Smooth muscle cell (in vitro differentiated cells): ENCODE results near the gene HACL1. TPM values are rescaled to one million over a fixed set of nuclear protein-coding genes. Genes with fewer than 3 reads are reported as not detected.

Experiments used
- DNase-seq: peaks from one replicate; lab custom pipeline; 2025; ENCODE audit not compliant: unreplicated experiment; lab: John Stamatoyannopoulos, UW
- H2AFZ ChIP-seq: fragments of 200-600 bp; sonication (generic); 2 replicates; pipeline ENCODE4 v1.6.0; 2016; ENCODE audit warnings: antibody characterized with exemption, low read depth, mild to moderate bottlenecking
- H3F3A ChIP-seq: fragments of 200-600 bp; sonication (generic); 2 replicates; pipeline ENCODE4 v1.6.0; 2017; ENCODE audit warnings: antibody characterized with exemption, low read depth
- H3K27ac ChIP-seq: fragments of 200-600 bp; sonication (generic); 2 replicates; pipeline ENCODE4 v1.5.1; 2016; ENCODE audit warnings: low read depth, mild to moderate bottlenecking
- H3K27me3 ChIP-seq: fragments of 200-600 bp; sonication (generic); 2 replicates; pipeline ENCODE4 v1.6.1; 2016; ENCODE audit warnings: low read depth, mild to moderate bottlenecking
- H3K36me3 ChIP-seq: fragments of 200-600 bp; sonication (generic); 2 replicates; pipeline ENCODE4 v1.5.1; 2016; ENCODE audit warnings: low read depth
- H3K4me1 ChIP-seq: fragments of 200-600 bp; sonication (generic); 2 replicates; pipeline ENCODE4 v1.5.1; 2016; ENCODE audit warnings: low read depth
- H3K4me2 ChIP-seq: fragments of 200-600 bp; sonication (generic); 2 replicates; pipeline ENCODE4 v1.6.0; 2016; ENCODE audit warnings: mild to moderate bottlenecking
- H3K4me3 ChIP-seq: fragments of 200-600 bp; sonication (generic); 2 replicates; pipeline ENCODE4 v1.5.1; 2016; ENCODE audit warnings: mild to moderate bottlenecking
- H3K79me2 ChIP-seq: fragments of 200-600 bp; sonication (generic); 2 replicates; pipeline ENCODE4 v1.6.0; 2016; ENCODE audit warnings: low read depth, mild to moderate bottlenecking
- H3K9ac ChIP-seq: fragments of 200-600 bp; sonication (generic); 2 replicates; pipeline ENCODE4 v1.6.0; 2016; ENCODE audit warnings: low read depth
- H3K9me3 ChIP-seq: fragments of 200-600 bp; sonication (generic); replicated peaks from 2 replicates; pipeline ENCODE4 v1.5.1; 2016; ENCODE audit warnings: low read depth
- H4K20me1 ChIP-seq: fragments of 200-600 bp; sonication (generic); 2 replicates; pipeline ENCODE4 v1.6.0; 2016; ENCODE audit warnings: low read depth
- CTCF ChIP-seq: fragments of 200-600 bp; sonication (generic); IDR thresholded peaks from 2 replicates; pipeline ENCODE4 v1.5.1; 2017; ENCODE audit warnings: borderline replicate concordance, mild to moderate bottlenecking, antibody characterized with exemption; ENCODE audit not compliant: insufficient read depth, poor library complexity, severe bottlenecking
- WGBS: methylation state at CpG from one replicate; pipeline ENCODE4 v1.1.7; 2016; ENCODE audit warnings: low lambda C conversion rate; 5-methylcytosine and 5-hydroxymethylcytosine counted together
- polyA plus RNA-seq: library from polyadenylated mRNA; unstranded; fragments of >200 nt; fragmentation: Nextera tagmentation; extraction: Ambion mirVana; gene quantifications from 2 replicates; pipeline ENCODE4 v1.2.1, GENCODE V29; 2016
- total RNA-seq: library from RNA; depleted of rRNA; stranded (reverse); fragments of >200 nt; gene quantifications from 2 replicates; pipeline ENCODE4 v1.2.3, GENCODE V29; 2014

Gene HACL1
- total and polyA plus RNA-seq, 2 experiments from 2014 or later, result 11.8 to 13.0 TPM

- no peak overlapping the region for H3K4me2 ChIP-seq
- H3K27ac ChIP-seq, result no peak overlapping the region
- H3K9me3 ChIP-seq, result no peaks in the 10 kb centered on the region
- peaks cover 1% of the 10 kb centered on the region for H3K36me3 ChIP-seq
- no peak for DNase-seq
- WGBS, result 7% methylated on average over 3 of the region's 3 CpGs
- H3K79me2 ChIP-seq, result no peaks in the 10 kb centered on the region
- no peaks in the 10 kb centered on the region for H3F3A ChIP-seq
- H3K4me1 ChIP-seq, result peaks cover 8% of the 10 kb centered on the region
- H2AFZ ChIP-seq, result no peak overlapping the region
- no peak overlapping the region for H3K9ac ChIP-seq
- H3K27me3 ChIP-seq, result no peaks in the 10 kb centered on the region
- no peaks in the 10 kb centered on the region for H4K20me1 ChIP-seq
- no peak overlapping the region for H3K4me3 ChIP-seq
- TF ChIP-seq CTCF, result peak; percentile 54
These were observed 43.8 kb downstream of the HACL1 start for GRCh38 chr3:15557511-15557946.

- Histone ChIP-seq H3K9me3 (no peaks in the 10 kb centered on the region), H3K4me2 (no peak overlapping the region)
- 95% methylated on average over 2 of the region's 2 CpGs for WGBS
These were observed 44.9 kb downstream of the HACL1 start for GRCh38 chr3:15556512-15556911.

GRCh38 chr3:15553749-15554148 is 47.6 kb downstream of the HACL1 start:
- no peak overlapping the region for H3K4me2 ChIP-seq
- H2AFZ ChIP-seq, result no peak overlapping the region
- no peaks in the 10 kb centered on the region for H3F3A ChIP-seq
- H3K4me3 ChIP-seq, result no peak overlapping the region
- WGBS, result 95% methylated on average over 3 of the region's 3 CpGs
- H3K9me3 ChIP-seq, result no peaks in the 10 kb centered on the region
- no peaks in the 10 kb centered on the region for H3K27me3 ChIP-seq
- H3K36me3 ChIP-seq, result no peaks in the 10 kb centered on the region
- H3K79me2 ChIP-seq, result no peaks in the 10 kb centered on the region
- no peak for DNase-seq
- H3K4me1 ChIP-seq, result no peaks in the 10 kb centered on the region
- H4K20me1 ChIP-seq, result no peaks in the 10 kb centered on the region
- no peak for TF ChIP-seq CTCF
- no peak overlapping the region for H3K27ac ChIP-seq
- H3K9ac ChIP-seq, result no peak overlapping the region

More at GRCh38 chr3:15556512-15556911, 44.9 kb downstream of the HACL1 start:
- no peak overlapping the region for H3K27ac ChIP-seq
- no peaks in the 10 kb centered on the region for H4K20me1 ChIP-seq
- H3K36me3 ChIP-seq, result no peaks in the 10 kb centered on the region
- TF ChIP-seq CTCF, result no peak
- no peak for DNase-seq
- H3F3A ChIP-seq, result no peaks in the 10 kb centered on the region
- H3K79me2 ChIP-seq, result no peaks in the 10 kb centered on the region
- H2AFZ ChIP-seq, result no peak overlapping the region
- H3K4me3 ChIP-seq, result no peak overlapping the region
- H3K4me1 ChIP-seq, result peaks cover 8% of the 10 kb centered on the region
- no peak overlapping the region for H3K9ac ChIP-seq
- H3K27me3 ChIP-seq, result no peaks in the 10 kb centered on the region

GRCh38 chr3:15551902-15552301 is 49.5 kb downstream of the HACL1 start:
- no peak for DNase-seq
- 100% methylated on average over 1 of the region's 1 CpG for WGBS
- Histone ChIP-seq H3K27me3 (no peaks in the 10 kb centered on the region), H2AFZ (no peak overlapping the region), H4K20me1 (no peaks in the 10 kb centered on the region), H3K4me2 (no peak overlapping the region), H3K4me1 (no peaks in the 10 kb centered on the region), H3K4me3 (no peak overlapping the region), H3F3A (no peaks in the 10 kb centered on the region), H3K9me3 (no peaks in the 10 kb centered on the region), H3K79me2 (no peaks in the 10 kb centered on the region), H3K9ac (no peak overlapping the region), H3K27ac (no peak overlapping the region), H3K36me3 (no peaks in the 10 kb centered on the region)
- no peak for TF ChIP-seq CTCF
